ENCODE results near the gene ARHGAP26.

Gene ARHGAP26

DNA sequence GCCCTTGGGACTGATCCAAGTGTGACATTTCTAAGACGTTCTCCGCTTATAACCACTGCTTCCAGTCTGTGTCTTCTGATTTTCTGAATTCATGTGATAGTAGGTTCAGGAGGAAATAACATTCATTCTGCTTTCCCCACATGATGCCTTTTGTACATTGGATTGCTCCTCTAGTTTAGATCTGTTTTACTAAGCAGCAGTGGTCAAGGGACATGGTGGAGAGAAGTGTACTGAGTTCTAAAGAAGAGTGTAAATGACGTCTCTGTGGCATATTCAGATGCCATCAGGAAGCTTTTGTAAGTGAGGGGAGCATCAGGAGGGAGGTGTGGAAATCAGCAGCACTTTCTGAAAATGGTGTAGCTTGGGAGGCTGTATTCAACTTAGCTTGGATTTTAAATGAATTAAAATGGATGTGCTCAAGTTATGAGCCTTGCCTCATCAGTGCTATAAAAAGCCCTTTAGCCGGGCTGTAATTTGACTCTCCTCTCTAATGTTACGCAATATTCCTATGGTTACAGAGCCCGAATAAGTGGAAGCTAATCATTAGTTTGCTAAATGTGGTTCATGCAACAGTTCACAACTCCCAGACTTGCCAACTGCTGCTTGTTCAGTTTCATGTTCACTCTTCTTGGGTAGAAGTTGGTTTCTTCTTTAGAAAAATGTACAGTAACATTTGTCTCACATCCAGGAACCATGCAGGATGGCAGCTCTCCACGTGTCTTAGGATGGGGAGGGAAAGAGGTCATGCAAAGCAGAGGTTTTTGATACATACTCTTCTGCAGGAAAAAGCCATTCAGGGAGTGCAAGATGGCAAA lies 281.3 kb downstream of the ARHGAP26 start:
- no peak for DNase-seq

GRCh38 chr5:143052967-143053682 lies 282.9 kb downstream of the ARHGAP26 start:
- DNase-seq, result no peak

DNA sequence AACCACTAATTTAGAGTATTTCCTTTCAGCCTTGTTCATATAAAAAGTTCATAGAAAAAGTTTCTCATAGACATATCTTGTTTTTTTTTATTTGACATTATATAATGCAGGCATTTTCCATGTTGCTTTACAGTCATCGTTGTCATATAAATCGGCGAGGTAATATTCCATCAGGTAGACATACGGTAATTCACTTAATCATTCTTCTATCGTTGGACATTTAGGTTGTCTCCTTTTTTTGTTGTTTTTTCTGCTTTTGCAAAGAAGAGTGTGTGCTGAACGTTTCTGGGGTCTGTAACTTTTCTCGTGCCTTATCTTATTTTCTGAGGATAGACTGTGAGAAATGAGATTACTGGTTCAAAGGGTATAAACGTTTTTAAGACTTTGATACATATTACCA lies 283.6 kb downstream of the ARHGAP26 start:
- DNase-seq, result no peak

GRCh38 chr5:143054480-143054941 lies 284.3 kb downstream of the ARHGAP26 start:
- DNase-seq, result peak; percentile 44

DNA sequence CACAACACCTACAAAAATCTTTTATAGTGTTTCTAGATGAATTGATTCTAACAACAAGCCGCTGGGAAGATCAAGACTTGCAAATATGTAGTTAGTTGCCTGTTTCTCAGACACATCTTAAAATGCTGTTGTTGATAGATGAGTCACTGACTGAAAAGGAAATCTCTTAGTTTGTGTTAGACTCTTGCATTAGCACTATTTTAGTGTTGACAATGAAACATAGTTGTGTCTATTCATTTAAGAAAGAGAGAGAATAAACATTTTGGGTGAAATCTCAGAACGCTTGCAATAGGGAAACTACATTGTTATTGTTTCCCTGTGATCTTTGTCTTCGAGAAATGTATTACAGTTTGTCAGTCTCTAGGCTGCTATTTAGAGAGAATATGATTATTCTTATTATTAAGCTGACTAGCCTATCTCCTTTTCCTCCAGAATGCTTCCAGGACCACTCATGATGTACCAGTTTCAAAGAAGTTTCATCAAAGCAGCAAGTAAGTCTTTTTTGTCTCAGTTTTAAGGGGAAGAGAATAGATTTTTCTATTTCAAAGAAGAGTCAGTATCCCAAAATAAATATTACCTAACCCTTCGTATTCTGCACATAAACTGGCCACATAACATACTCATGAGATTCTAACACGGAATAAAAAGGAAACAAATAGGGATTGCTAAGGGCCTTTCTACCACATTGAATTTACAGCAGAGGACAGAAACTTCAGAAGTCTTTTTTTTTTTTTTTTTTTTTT lies 285.6 kb downstream of the ARHGAP26 start:
- no peak for DNase-seq

DNA sequence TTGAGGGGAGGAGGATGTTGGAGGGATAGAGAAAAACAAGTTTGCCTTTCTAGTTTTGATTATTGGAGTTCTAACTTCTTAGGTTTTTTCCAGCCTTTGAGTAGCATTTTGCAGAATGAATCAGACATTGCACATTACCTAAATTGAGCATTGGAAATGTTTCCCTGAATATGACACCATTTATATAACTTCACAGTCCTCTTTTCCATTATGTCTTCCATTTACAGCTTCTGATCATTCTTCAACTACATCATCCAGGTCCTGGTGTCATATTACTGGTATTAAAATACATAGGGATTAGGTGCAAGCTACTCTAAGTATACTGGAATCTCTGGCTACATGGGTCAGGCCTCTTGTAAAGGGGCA lies 286.1 kb downstream of the ARHGAP26 start:
- no peak for DNase-seq

DNA sequence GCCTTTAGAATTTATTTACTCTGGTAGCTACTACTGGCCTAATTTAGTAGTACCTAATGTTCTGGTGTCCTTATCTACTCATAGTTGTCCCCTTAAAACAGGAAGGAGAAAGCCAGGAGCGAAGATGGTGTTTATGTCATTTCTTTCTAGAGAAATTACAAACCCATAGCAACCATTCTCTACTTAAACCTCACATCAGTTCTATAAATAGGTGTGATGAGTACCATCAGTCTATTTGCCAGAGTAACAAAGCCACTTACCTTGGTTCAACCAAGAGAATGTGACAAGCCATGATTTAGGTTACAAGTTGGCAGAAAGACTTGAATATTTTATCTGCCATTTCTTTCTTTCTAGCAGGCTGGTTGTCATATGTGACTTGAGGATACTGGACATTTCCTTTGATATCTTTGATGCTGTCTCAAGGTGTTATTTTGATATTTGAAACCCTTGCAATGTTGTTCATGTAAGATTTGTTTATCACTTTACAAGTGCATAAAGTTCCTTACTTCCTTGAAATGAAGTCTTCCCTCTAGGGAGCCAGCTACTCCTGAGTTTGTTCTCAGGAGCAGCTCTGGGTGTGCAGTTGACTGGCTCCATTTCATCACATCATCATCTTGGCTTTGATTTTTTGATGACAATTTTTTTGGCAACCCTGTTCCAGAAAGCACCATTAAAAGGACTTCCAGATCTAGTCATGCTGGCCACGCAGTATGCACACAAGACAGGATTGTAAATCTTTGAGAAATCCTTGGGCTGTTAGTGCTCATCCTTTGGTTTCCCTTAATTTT lies 286.8 kb downstream of the ARHGAP26 start:
- no peak for DNase-seq

- no peak for DNase-seq
Observed at GRCh38 chr5:143057580-143057999, 287.4 kb downstream of the ARHGAP26 start.

DNA sequence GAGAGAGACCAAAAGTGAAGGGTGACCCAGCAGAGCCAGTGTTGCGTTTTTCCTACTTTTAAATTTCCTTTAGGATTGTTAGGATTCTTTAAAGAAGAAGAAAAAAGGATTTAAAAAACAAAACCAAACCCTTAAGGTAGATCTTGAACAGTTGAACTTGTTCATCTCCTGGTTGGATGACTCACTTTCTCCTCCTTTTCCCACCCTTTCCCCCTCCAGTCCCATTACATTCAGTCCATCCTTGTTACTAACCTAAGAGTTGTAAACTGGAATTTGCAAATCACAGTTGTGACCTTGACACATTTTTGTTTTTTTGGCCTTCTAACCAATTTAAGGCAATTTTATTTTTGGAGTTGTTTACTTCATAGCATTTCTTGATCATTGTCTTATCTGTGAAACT lies 289.2 kb downstream of the ARHGAP26 start:
- no peak for DNase-seq

DNA sequence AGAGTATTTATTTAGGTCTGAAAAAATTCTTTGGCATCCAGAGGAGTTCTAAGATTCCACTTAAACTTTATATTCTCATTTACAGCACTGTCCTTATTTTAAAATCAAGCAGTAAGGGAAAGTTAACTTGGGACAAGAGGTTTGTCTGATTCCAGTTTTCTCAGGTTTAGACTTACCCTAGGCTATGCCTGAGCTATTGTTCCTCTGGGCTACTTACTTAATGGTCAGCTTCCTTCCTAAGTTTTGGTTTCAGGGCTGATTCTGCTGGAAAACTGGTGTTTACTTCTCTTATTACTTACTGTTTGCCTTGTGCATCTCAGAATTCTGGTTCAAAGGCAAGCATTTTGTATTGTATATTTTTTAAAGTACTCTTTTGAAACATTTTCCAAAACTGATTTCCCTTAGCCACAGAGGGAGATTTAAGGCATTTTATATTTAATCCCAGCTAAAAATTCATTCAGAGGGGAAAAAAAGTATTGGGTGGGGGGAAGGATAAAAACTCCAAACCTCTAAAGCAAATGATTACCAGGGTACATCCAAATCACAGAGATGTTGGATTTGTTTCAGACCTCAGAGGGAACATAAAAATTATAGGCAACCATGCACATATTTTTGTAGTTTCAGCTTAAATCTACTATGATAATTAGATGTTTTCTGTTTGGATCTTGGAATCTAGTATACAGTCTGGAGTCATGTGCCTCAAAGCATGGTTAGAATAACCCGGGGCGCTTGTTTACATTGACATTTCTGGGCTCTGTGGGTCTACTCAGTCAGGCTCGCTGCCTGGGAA lies 290.0 kb downstream of the ARHGAP26 start:
- no peak for DNase-seq

- no peak for DNase-seq
Observed at GRCh38 chr5:143061161-143061945, 291.2 kb downstream of the ARHGAP26 start.

- DNase-seq, result no peak
Observed at GRCh38 chr5:143062379-143062778, 292.2 kb downstream of the ARHGAP26 start.

DNA sequence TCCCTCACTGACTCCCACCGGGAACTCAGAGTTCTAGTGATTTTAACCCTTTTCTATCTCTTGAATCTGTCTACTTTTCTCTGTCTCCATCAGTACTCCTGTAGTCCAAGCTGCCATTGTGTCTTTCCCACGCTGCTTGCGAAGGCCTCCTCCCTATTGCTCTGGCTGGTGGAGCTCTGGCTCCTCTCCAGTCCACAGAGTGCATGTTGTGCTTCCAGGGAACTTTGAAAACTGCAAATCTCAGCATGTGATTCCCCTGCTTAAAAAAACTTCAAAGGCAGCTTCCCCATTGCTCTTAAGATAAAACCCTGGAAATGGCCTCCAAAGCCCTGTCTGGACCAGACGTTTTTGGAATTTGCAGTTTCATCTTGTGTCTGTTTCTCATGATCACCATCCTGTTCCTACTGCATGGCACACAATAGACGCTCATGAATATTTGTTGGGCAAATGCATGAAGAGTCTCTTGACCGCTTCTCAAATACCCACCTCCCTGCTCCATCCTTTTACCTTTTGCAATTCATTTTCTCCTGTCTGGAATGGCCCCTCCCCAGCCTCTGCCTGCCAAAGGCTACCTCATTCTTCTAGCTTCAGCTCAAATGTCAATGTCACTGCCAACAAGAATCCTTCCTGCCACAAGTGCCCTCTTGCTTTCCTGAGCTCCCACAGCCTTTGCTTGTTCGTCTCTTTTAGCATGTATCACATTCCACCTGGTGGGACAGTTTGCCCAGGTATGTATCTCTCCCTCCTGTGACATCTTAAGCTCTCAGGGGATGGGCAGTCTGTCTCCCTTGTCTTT lies 293.2 kb downstream of the ARHGAP26 start:
- DNase-seq, result no peak

GRCh38 chr5:143064218-143064641 lies 294.1 kb downstream of the ARHGAP26 start:
- DNase-seq, result no peak

DNA sequence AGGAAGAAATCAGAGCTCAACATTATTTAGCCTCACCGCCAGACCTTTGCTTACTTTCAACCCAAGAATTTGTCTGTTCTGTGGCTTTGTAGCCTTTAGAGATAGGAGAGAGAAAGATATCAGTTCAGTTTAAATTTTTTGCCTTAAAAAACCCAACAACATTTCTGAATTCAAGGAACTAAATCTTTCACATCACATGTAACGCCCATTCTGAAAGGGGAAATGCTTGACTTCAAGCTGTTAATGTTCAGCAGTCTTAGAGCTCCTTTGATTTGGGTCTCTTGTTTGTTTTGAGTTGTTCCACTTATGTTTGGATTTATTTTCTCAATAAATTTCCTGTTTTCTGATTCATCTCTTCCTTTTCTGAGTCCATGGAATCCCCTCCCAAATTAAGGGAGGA lies 294.5 kb downstream of the ARHGAP26 start:
- DNase-seq, result no peak

DNA sequence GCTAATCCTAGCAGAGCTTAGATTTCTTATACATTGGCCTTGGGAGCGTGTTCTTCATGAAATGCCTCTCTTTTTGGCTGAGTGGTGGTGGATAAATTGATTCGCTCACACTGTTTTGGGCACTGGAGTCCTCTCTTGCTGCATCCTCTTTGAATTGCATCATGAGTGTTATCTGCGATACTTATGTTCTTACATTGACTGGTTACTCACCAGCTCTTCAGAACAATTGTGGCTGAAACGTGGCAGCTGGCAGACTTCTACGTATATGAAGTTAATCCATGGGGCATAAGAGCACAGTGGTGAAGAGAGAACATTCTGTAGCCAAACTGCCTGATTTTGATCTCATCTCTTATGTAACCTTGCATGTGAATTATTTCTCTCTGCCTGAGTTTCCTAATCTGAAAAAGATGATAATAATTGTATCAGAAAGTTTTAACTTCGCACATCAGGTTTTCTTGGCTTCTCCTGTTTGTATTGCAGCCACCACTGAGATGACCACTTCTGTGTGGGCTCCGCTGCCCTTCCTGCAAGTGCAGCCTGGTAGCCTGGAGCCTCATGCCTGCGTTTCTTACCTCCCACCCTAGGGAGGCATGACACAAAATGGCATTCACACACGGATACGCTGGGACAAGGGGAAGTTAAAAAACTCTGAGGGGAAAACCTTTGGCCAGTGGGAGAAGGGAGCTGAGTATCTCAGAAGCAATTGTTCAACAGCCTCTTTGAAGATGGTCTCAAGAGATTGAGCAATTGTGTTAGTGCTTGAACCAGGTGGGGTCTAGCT lies 295.2 kb downstream of the ARHGAP26 start:
- peak; percentile 52 for DNase-seq

- no peak for DNase-seq
Observed at GRCh38 chr5:143065996-143066522, 295.9 kb downstream of the ARHGAP26 start.

- peak; percentile 49 for DNase-seq
Observed at GRCh38 chr5:143066556-143067281, 296.5 kb downstream of the ARHGAP26 start.
